GM23248 (cell line): ENCODE measurements around the gene KCNC1.

Experiments used
- EZH2 ChIP-seq: fragments of 200-600 bp; sonication (generic); IDR thresholded peaks from 2 replicates; pipeline ENCODE4 v1.6.1; 2018; ENCODE audit warnings: antibody characterized with exemption, mild to moderate bottlenecking; ENCODE audit not compliant: insufficient read depth, poor library complexity, severe bottlenecking
- EZH2phosphoT487 ChIP-seq: fragments of 200-600 bp; sonication (generic); IDR thresholded peaks from 2 replicates; pipeline ENCODE4 v1.6.1; 2018; ENCODE audit warnings: antibody characterized with exemption, moderate library complexity, mild to moderate bottlenecking, low read depth; ENCODE audit not compliant: insufficient read depth

GRCh38 chr11:17694494-17695110 lies 40.0 kb upstream of the KCNC1 start:
- no peak for TF ChIP-seq EZH2phosphoT487
- TF ChIP-seq EZH2 = no peak
